Effector memory CD4-positive, alpha-beta T cell (primary cell): ENCODE data around the gene ZIC2.

Experiments
- DNase-seq, 3 donors: peaks; one replicate each; pipeline ENCODE4 v3.0.0-alpha.2; 2020
- H3K27ac ChIP-seq: 2 replicates; pipeline ENCODE4 v1.7.0; 2013; ENCODE audit warnings: mild to moderate bottlenecking, low read length, moderate library complexity; ENCODE audit not compliant: insufficient read depth, poor library complexity, severe bottlenecking
- H3K27me3 ChIP-seq: replicated peaks from 2 replicates; pipeline ENCODE4 v1.7.0; 2013; ENCODE audit warnings: mild to moderate bottlenecking, low read length; ENCODE audit not compliant: insufficient read depth, control insufficient read depth, poor library complexity, severe bottlenecking
- H3K36me3 ChIP-seq: 2 replicates; pipeline ENCODE4 v1.7.0; 2013; ENCODE audit warnings: mild to moderate bottlenecking, low read length, moderate library complexity; ENCODE audit not compliant: control insufficient read depth, insufficient read depth
- H3K4me1 ChIP-seq: 2 replicates; pipeline ENCODE4 v1.7.0; 2013; ENCODE audit warnings: low read length, mild to moderate bottlenecking; ENCODE audit not compliant: control insufficient read depth, insufficient read depth, poor library complexity, severe bottlenecking
- H3K4me3 ChIP-seq: 2 replicates; pipeline ENCODE4 v1.7.0; 2013; ENCODE audit warnings: low read length, low read depth, mild to moderate bottlenecking; ENCODE audit not compliant: insufficient read depth, poor library complexity, severe bottlenecking
- H3K9me3 ChIP-seq: 2 replicates; pipeline ENCODE4 v1.7.0; 2013; ENCODE audit warnings: mild to moderate bottlenecking, low read length, moderate library complexity; ENCODE audit not compliant: control insufficient read depth

ZIC2 gene

GRCh38 chr13:99967869-99968520 lies 13.6 kb upstream of the ZIC2 start:
- Histone ChIP-seq H3K4me1 (peaks cover 35% of the 10 kb centered on the region), H3K27ac (no peak overlapping the region), H3K9me3 (no peaks in the 10 kb centered on the region), H3K27me3 (peaks cover 79% of the 10 kb centered on the region), H3K36me3 (no peaks in the 10 kb centered on the region), H3K4me3 (no peak overlapping the region)
- no peak for DNase-seq

GRCh38 chr13:99968521-99969452 lies 12.8 kb upstream of the ZIC2 start:
- H3K36me3 ChIP-seq: no peaks in the 10 kb centered on the region
- H3K9me3 ChIP-seq: no peaks in the 10 kb centered on the region
- H3K4me1 ChIP-seq: peaks cover 35% of the 10 kb centered on the region
- DNase-seq: no peak
- H3K4me3 ChIP-seq: no peak overlapping the region
- H3K27ac ChIP-seq: no peak overlapping the region
- H3K27me3 ChIP-seq: peaks cover 80% of the 10 kb centered on the region

GRCh38 chr13:99969453-99969918 lies 12.1 kb upstream of the ZIC2 start:
- Histone ChIP-seq H3K9me3 (no peaks in the 10 kb centered on the region), H3K4me1 (peaks cover 35% of the 10 kb centered on the region), H3K27ac (no peak overlapping the region), H3K27me3 (peaks cover 82% of the 10 kb centered on the region), H3K4me3 (no peak overlapping the region), H3K36me3 (no peaks in the 10 kb centered on the region)
- DNase-seq: no peak

GRCh38 chr13:99969919-99970650 lies 11.5 kb upstream of the ZIC2 start:
- H3K27me3 ChIP-seq: peaks cover 88% of the 10 kb centered on the region
- peak in 1 of 3 donors; percentile 23 for DNase-seq
- peak overlapping the region; percentile 43 for H3K4me3 ChIP-seq
- H3K4me1 ChIP-seq: peaks cover 35% of the 10 kb centered on the region
- no peak overlapping the region for H3K27ac ChIP-seq
- H3K36me3 ChIP-seq: no peaks in the 10 kb centered on the region
- no peaks in the 10 kb centered on the region for H3K9me3 ChIP-seq

- peaks cover 88% of the 10 kb centered on the region for H3K27me3 ChIP-seq
- no peak overlapping the region for H3K4me3 ChIP-seq
- no peak for DNase-seq
- peaks cover 35% of the 10 kb centered on the region for H3K4me1 ChIP-seq
- H3K27ac ChIP-seq: no peak overlapping the region
- H3K36me3 ChIP-seq: no peaks in the 10 kb centered on the region
- H3K9me3 ChIP-seq: peaks cover 5% of the 10 kb centered on the region
These were observed 10.7 kb upstream of the ZIC2 start for GRCh38 chr13:99970651-99971575.

GRCh38 chr13:99971576-99972189 lies 9.9 kb upstream of the ZIC2 start, which contains the start of gene ZIC5:
TSS of gene ZIC5 (minus strand) at chr13:99971767. CDS start at chr13:99971603, 164 bp downstream.
- Histone ChIP-seq H3K4me1 (peaks cover 35% of the 10 kb centered on the region), H3K9me3 (peaks cover 5% of the 10 kb centered on the region), H3K27ac (no peak within 1 kb of the TSS), H3K36me3 (no peaks in the 10 kb centered on the region), H3K27me3 (peaks cover 89% of the 10 kb centered on the region), H3K4me3 (no peak within 1 kb of the TSS)
- no peak for DNase-seq

- H3K4me1 ChIP-seq: peaks cover 35% of the 10 kb centered on the region
- H3K36me3 ChIP-seq: no peaks in the 10 kb centered on the region
- no peak overlapping the region for H3K27ac ChIP-seq
- no peak overlapping the region for H3K4me3 ChIP-seq
- H3K9me3 ChIP-seq: peaks cover 5% of the 10 kb centered on the region
- peaks cover 91% of the 10 kb centered on the region for H3K27me3 ChIP-seq
- DNase-seq: no peak
These were observed 9.3 kb upstream of the ZIC2 start for GRCh38 chr13:99972190-99972731.

- peaks cover 30% of the 10 kb centered on the region for H3K4me1 ChIP-seq
- peaks cover 91% of the 10 kb centered on the region for H3K27me3 ChIP-seq
- H3K9me3 ChIP-seq: peaks cover 5% of the 10 kb centered on the region
These were observed 8.3 kb upstream of the ZIC2 start for GRCh38 chr13:99973163-99973807.

More at GRCh38 chr13:99973163-99973807, 8.3 kb upstream of the ZIC2 start:
- Histone ChIP-seq H3K36me3 (no peaks in the 10 kb centered on the region), H3K27ac (no peak overlapping the region), H3K4me3 (no peak overlapping the region)
- DNase-seq: no peak
